Kidney (tissue), 14 donors: ENCODE results near the gene RPUSD1. TPM values are rescaled to one million over a fixed set of nuclear protein-coding genes. Genes with fewer than 3 reads are reported as not detected.

Experiments used
- DNase-seq, 5 donors: peaks; one replicate each; pipeline ENCODE4 v3.0.0-alpha.2; 2013 to 2020
- FAIRE-seq: peaks from 2 replicates; lab custom pipeline; 2012; peaks lifted over from hg19 to GRCh38; lab: Jason Lieb, UNC
- H3K27ac ChIP-seq, 2 donors: one replicate each; pipeline ENCODE4 v1.7.0; 2013; ENCODE audit warnings: low read depth in 2 of 2, low read length in 2 of 2, inconsistent platforms in 1 of 2
- H3K27me3 ChIP-seq: one replicate; pipeline ENCODE4 v1.7.1; 2013; ENCODE audit warnings: low read length, inconsistent platforms; ENCODE audit not compliant: control insufficient read depth, insufficient read depth
- H3K36me3 ChIP-seq, 3 donors: one replicate each; pipeline versions ENCODE4 v1.7.0 to v1.7.1; 2013; ENCODE audit warnings: low read length in 3 of 3, control low read depth in 1 of 3, inconsistent platforms in 1 of 3; ENCODE audit not compliant: insufficient read depth in 3 of 3, control insufficient read depth in 2 of 3
- H3K4me1 ChIP-seq, 3 donors: one replicate each; pipeline versions ENCODE4 v1.7.0 to v1.7.1; 2013; ENCODE audit warnings: low read length in 3 of 3, inconsistent platforms in 1 of 3, low read depth in 1 of 3; ENCODE audit not compliant: control insufficient read depth in 2 of 3, insufficient read depth in 2 of 3
- H3K4me3 ChIP-seq, 3 donors: one replicate each; pipeline versions ENCODE4 v1.7.0 to v1.8.1; 2013; ENCODE audit warnings: low read length in 3 of 3, control low read depth in 1 of 3, inconsistent platforms in 1 of 3
- H3K9ac ChIP-seq, 3 donors: one replicate each; pipeline versions ENCODE4 v1.7.0 to v1.7.1; 2013; ENCODE audit warnings: low read length in 3 of 3, control low read depth in 1 of 3, inconsistent platforms in 1 of 3
- H3K9me3 ChIP-seq, 3 donors: one replicate each; pipeline versions ENCODE4 v1.7.0 to v1.7.1; 2013; ENCODE audit warnings: low read length in 3 of 3, control low read depth in 1 of 3, inconsistent platforms in 1 of 3; ENCODE audit not compliant: control insufficient read depth in 2 of 3, insufficient read depth in 1 of 3
- intact Hi-C: fragments of 100-400 bp; cut with DNase I; formaldehyde crosslinking; loops from one replicate; pipeline ENCODE4 v1.11.1; 2022
- polyA plus RNA-seq: library from polyadenylated mRNA; stranded (reverse); fragments of 350-450 nt; fragmentation: Illumina TruSeq; extraction: RNeasy Lipid Tissue Mini Kit (QIAGEN cat#74804); gene quantifications from one replicate; pipeline ENCODE4 v1.2.3, GENCODE V29; 2014; ENCODE audit warnings: low read depth, low replicate concordance; ENCODE audit not compliant: insufficient read depth
- total RNA-seq: library from RNA; stranded (reverse); fragmentation: NEBNext Ultra II Directional; extraction: Animal tissue kit (Norgen Biotek cat#: 25700); gene quantifications from one replicate; pipeline ENCODE4 v1.2.1, GENCODE V29; 2021
- TF ChIP-seq, protein P1 (sequence below): IDR thresholded peaks from 3 replicates; pipeline ENCODE4 v1.5.1; 2012; ENCODE audit warnings: mild to moderate bottlenecking, moderate library complexity, borderline replicate concordance; ENCODE audit not compliant: insufficient read depth; ENCODE audit errors: extremely low read depth
- donor health status: control.
- donor health status: control.
- donor health status: control.
- donor health status: control.
- donor health status: control.
- donor health status: DM: yes; HTN: yes; CAD: no.
- donor health status: Normal renal cell carcinoma (clear cell type).

RPUSD1 gene
- total and polyA plus RNA-seq, 2 donors from 2014 or later = 15.1 to 16.9 TPM

DNA sequence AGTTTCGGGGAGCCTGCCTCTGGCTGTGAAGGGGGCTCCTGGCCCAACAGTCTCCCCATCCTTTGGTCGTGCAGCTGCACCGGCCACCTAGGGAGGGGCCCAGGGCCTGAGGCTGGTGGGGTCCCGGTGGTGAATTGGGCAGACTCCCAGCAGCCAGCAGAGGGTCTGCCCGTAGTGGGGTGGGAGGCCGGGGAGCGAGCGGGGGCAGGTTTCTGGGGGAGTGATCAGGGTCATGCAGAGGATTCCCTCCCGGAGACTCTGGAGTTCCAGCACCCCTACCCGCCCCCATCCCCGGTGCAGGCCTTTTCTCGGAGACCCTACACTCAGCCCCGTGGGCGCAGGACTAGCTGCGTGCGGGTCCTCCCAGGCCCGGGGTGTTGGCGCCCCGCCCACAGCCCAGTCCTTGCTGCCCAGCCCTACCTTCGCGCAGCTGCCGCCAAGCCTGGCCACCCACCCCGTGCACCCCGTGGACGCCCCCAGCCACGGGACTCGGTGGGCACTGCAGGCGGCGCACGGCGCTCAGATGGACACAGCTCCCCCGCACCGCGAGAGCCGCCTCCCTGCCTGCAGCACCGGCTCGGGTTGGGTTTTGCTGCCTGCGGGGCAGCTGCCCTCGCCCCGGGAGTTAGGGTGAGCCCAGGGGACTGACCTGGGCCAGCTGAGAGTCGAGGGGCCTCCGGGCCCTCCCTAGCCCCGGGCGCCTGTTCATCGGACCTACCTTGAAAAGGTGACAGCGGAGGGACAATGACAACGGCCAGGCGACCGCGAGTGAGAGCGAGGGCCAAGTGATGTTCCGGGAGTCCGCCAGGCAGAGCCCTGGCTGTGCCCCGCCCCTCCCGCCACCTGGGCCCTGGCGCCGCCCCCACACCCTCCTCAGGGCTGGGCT, 12.0 kb upstream of the RPUSD1 start, which contains the start of gene GNG13:
Gene GNG13 (minus strand): TSS at position 787 of the 886 bp plus-strand sequence. CDS start 1,657 bp downstream, outside the sequence.
- H3K27ac ChIP-seq = no peak within 1 kb of the TSS
- H3K4me1 ChIP-seq = no peaks in the 10 kb centered on the region
- intact Hi-C loops = no loop called here
- H3K36me3 ChIP-seq = no peaks in the 10 kb centered on the region
- H3K4me3 ChIP-seq = no peak within 1 kb of the TSS
- FAIRE-seq (no peak), DNase-seq (peak in 2 of 5 donors; percentile 43 to 52)
- peaks cover 6% of the 10 kb centered on the region for H3K27me3 ChIP-seq
- no peak within 1 kb of the TSS for H3K9ac ChIP-seq
- TF ChIP-seq, protein P1, sequence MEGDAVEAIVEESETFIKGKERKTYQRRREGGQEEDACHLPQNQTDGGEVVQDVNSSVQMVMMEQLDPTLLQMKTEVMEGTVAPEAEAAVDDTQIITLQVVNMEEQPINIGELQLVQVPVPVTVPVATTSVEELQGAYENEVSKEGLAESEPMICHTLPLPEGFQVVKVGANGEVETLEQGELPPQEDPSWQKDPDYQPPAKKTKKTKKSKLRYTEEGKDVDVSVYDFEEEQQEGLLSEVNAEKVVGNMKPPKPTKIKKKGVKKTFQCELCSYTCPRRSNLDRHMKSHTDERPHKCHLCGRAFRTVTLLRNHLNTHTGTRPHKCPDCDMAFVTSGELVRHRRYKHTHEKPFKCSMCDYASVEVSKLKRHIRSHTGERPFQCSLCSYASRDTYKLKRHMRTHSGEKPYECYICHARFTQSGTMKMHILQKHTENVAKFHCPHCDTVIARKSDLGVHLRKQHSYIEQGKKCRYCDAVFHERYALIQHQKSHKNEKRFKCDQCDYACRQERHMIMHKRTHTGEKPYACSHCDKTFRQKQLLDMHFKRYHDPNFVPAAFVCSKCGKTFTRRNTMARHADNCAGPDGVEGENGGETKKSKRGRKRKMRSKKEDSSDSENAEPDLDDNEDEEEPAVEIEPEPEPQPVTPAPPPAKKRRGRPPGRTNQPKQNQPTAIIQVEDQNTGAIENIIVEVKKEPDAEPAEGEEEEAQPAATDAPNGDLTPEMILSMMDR = no peak
- H3K9me3 ChIP-seq = no peaks in the 10 kb centered on the region

DNA sequence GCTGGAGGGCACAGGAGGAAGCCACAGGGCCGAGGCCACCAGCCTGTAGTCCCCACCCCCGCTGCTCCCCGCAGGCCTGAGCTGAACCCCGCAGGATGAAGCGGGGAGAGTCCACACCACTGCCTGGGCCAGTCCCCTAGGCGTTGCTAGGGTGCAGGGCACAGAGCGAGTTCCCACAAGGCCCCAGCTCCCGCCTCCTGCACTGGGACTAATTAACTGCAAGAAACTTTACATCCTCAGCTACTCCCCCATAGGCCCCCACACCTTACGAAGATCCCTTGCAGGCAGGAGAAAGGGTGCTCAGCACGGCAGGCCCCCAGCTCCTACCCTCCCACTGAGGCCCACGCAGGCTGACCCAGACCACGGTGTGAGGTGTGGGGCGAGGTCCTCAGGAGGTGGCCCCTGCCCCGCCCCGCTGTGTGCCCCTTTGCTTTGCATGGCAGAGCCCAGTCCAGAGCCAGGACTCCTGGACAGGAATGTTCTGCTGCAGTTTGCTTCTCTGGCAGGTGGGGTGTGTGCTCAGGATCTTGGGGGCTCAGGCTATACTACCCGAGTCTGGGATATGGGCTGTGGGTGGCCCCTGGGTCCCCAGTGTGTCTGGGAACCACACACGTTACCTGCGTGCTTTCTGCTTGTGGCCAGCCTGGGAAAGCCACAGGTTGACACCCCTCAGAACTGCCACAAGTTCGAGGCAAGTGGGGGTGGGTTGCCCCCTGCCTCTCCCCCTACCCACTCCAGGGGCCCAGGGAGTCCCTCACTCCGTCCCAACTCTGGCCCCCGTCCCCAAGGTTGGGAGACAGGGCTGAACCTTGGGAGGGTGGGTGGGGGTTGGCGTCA, 11.1 kb upstream of the RPUSD1 start:
- no peaks in the 10 kb centered on the region for H3K9me3 ChIP-seq
- peaks cover 5% of the 10 kb centered on the region for H3K27me3 ChIP-seq
- DNase-seq (no peak), FAIRE-seq (no peak)
- no peak overlapping the region for H3K4me3 ChIP-seq
- H3K4me1 ChIP-seq = no peaks in the 10 kb centered on the region
- no peak overlapping the region for H3K9ac ChIP-seq
- no peak overlapping the region for H3K27ac ChIP-seq
- TF ChIP-seq, protein P1 = no peak
- intact Hi-C loops = no loop called here
- no peaks in the 10 kb centered on the region for H3K36me3 ChIP-seq

DNA sequence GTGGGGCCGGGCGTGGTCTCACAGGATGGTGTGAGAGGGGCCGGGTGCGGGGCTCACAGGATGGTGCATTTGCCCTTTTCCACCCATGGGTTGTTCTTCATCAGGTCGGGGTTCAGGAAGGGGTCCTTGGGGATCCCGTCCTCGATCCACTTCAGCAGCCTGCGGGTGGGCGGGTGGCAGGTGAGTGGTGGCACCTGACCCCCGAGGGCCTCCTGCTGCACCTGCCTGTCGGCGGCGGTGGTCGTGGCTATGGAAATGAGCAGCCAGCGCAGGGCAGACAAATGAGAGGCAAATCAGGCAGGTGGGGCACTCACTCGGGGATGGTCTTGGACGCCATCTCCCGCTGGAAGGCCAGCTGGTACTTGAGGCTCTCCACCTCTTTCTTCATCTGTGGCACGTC, 10.5 kb upstream of the RPUSD1 start:
- intact Hi-C loops = no loop called here
- DNase-seq = no peak
- H3K9me3 ChIP-seq = no peaks in the 10 kb centered on the region
- no peaks in the 10 kb centered on the region for H3K36me3 ChIP-seq
- H3K4me1 ChIP-seq = no peaks in the 10 kb centered on the region
- H3K4me3 ChIP-seq = no peak overlapping the region
- TF ChIP-seq, protein P1 = no peak
- no peak for FAIRE-seq
- H3K27ac ChIP-seq = no peak overlapping the region
- H3K27me3 ChIP-seq = peaks cover 3% of the 10 kb centered on the region
- no peak overlapping the region for H3K9ac ChIP-seq
